T-helper 1 cell treated with Interleukin-12 subunit alpha and Interleukin-12 subunit beta and Interleukin-4 antibody, amounts not matched to agents 30 ng/mL and 1 ng/mL, for 36 hours (primary cell): Measurements from ENCODE around the gene SLC10A1. TPM values are rescaled to one million over a fixed set of nuclear protein-coding genes. Genes with fewer than 3 reads are reported as not detected.

Experiments
- intact Hi-C: fragments of 100-400 bp; cut with micrococcal nuclease; formaldehyde crosslinking; loops from one replicate; pipeline ENCODE4 v1.15.1; 2024
- total RNA-seq: library from RNA; stranded (reverse); gene quantifications from 2 replicates; pipeline ENCODE4 v1.2.3, GENCODE V29; 2022

SLC10A1 gene
- total RNA-seq, 1 donor from 2014 or later: not detected

DNA sequence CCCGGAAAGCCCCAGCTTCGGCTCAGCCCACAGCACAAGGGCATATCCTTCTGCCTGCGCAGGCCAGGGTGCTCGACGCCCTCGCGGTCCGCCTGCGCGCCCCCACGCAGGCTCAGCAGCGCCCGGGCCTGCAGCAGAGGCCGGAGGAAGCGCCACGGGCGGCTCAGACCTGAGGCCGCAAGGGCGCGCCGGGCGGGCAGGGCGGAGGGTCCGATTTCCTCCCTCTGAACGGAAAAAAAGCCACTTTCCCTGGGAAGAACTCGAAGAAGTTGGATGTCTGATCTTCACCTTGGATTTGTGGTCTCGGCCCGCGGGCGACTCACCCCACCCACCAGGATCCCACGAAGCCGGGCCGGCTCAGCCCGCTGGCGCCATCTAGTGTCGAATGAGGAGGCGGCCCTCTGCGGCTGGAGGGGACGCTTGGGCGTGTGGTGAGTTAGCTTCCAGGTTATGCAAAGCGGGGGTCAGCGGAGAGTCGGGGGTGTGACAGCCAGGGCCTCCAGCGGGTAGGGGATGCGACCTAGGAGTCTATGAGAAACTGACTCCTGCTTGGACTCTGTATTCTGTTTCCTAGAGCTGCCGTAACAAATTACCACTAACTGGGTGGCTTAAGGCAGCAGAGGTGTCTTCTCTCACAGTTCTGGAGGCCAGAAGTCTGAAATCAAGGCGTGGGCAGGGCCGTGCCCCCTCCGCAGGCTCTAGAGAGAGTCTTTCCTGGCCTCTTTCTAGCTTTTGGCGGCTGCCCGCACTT, 70.1 kb downstream of the SLC10A1 start:
- intact Hi-C loops: loop anchor here (1.0 to 2.0 kb wide), 4 partner anchors 40 to 142 kb away; partner anchors contain the start of genes SRSF5 and SUSD6

Other genes starting within 250 kb of the SLC10A1 start
- gene CCDC177, start 222.4 kb downstream of the SLC10A1 start, total RNA-seq: 0.05 TPM in 1 of 2 replicates, not detected in the other
- 99.2 and 106 TPM in 2 replicates for gene SUSD6, start 185.6 kb downstream of the SLC10A1 start, total RNA-seq
- 294 and 309 TPM in 2 replicates for gene SRSF5, start 30.1 kb downstream of the SLC10A1 start, total RNA-seq
- not detected in 2 replicates for gene SMOC1, start 82.2 kb upstream of the SLC10A1 start, total RNA-seq